HG02623 (cell line): Measurements from ENCODE around the gene ID3.
A peak's percentile ranks its signal among the peaks of the same experiment; 100 is the strongest.
"Not testable (repeated sequence)": the region's sequence is repeated elsewhere in the genome, so short reads cannot be mapped to it uniquely, and the experiment has no call there.

Experiments
- ATAC-seq: cut with Tn5 transposase; IDR thresholded peaks from one replicate; pipeline ENCODE4 v1.9.1; 2021; ENCODE audit warnings: moderate library complexity; ENCODE audit not compliant: unreplicated experiment

Gene ID3

GRCh38 chr1:23553231-23554126 lies 5.8 kb downstream of the ID3 start:
- ATAC-seq = no peak

- no peak for ATAC-seq
These were observed 7.5 kb downstream of the ID3 start for GRCh38 chr1:23551849-23552248.

- ATAC-seq = no peak
These were observed 10.6 kb downstream of the ID3 start for GRCh38 chr1:23548704-23549143.

- no peak for ATAC-seq
These were observed 12.3 kb downstream of the ID3 start for GRCh38 chr1:23546897-23547584.

- ATAC-seq = no peak
These were observed 13.4 kb downstream of the ID3 start for GRCh38 chr1:23545851-23546250.

- ATAC-seq = no peak
These were observed 14.6 kb downstream of the ID3 start for GRCh38 chr1:23544444-23545389.

- ATAC-seq = no peak
These were observed 15.4 kb downstream of the ID3 start for GRCh38 chr1:23543707-23544443.

- not testable (repeated sequence) for ATAC-seq
These were observed 16.4 kb downstream of the ID3 start for GRCh38 chr1:23542940-23543339.

GRCh38 chr1:23539698-23540266 lies 19.5 kb downstream of the ID3 start:
- ATAC-seq = no peak

GRCh38 chr1:23537296-23537973 lies 21.9 kb downstream of the ID3 start:
- no peak for ATAC-seq

GRCh38 chr1:23533246-23534023 lies 25.9 kb downstream of the ID3 start:
- ATAC-seq = no peak

GRCh38 chr1:23531562-23532094 lies 27.7 kb downstream of the ID3 start:
- ATAC-seq = no peak

- peak; percentile 48 for ATAC-seq
These were observed 28.3 kb downstream of the ID3 start, which contains the start of gene E2F2 for GRCh38 chr1:23530747-23531561. Gene E2F2, minus strand, starts transcription at chr1:23531233. Its CDS starts 440 bp downstream, at chr1:23530793.

- ATAC-seq = no peak
These were observed 29.1 kb downstream of the ID3 start for GRCh38 chr1:23530087-23530746.

GRCh38 chr1:23529146-23530086 lies 29.9 kb downstream of the ID3 start:
- ATAC-seq = no peak
